Testis (tissue), 3 donors: Measurements from ENCODE around the gene PRKCZ. TPM values are rescaled to one million over a fixed set of nuclear protein-coding genes. Genes with fewer than 3 reads are reported as not detected.

ENCODE experiments used
- DNase-seq: peaks from one replicate; pipeline ENCODE4 v3.0.0-alpha.2; 2019
- H3K27ac ChIP-seq, 2 donors: fragments of 200-600 bp; sonication (generic); one replicate each; pipeline ENCODE4 v1.5.1; 2019
- H3K27me3 ChIP-seq: fragments of 200-600 bp; sonication (generic); one replicate; pipeline ENCODE4 v1.5.1; 2019
- H3K36me3 ChIP-seq: fragments of 200-600 bp; sonication (generic); one replicate; pipeline ENCODE4 v1.5.1; 2017; ENCODE audit warnings: low read depth; ENCODE audit errors: missing control alignments
- H3K4me1 ChIP-seq: fragments of 200-600 bp; sonication (generic); one replicate; pipeline ENCODE4 v1.5.1; 2019
- H3K4me3 ChIP-seq, 2 donors: fragments of 200-600 bp; sonication (generic); one replicate each; pipeline ENCODE4 v1.5.1; 2017 to 2019
- H3K9me3 ChIP-seq: fragments of 200-600 bp; sonication (generic); one replicate; pipeline ENCODE4 v1.5.1; 2017
- POLR2A ChIP-seq: fragments of 450-650 bp; IDR thresholded peaks from one replicate; pipeline ENCODE4 v1.6.1; 2017; ENCODE audit warnings: antibody characterized with exemption, mild to moderate bottlenecking, moderate library complexity
- WGBS, 2 donors: methylation state at CpG; one replicate each; pipeline ENCODE4 v1.1.5; 2018; 5-methylcytosine and 5-hydroxymethylcytosine counted together
- intact Hi-C: fragments of 100-400 bp; cut with DNase I; formaldehyde crosslinking; loops from one replicate; pipeline ENCODE4 v1.15.1; 2023; ENCODE audit warnings: low total_unique reads
- polyA plus RNA-seq: library from polyadenylated mRNA; stranded (reverse); fragments of 350-450 nt; fragmentation: Illumina TruSeq; extraction: RNeasy Lipid Tissue Mini Kit (QIAGEN cat#74804); gene quantifications from one replicate; pipeline ENCODE4 v1.2.3, GENCODE V29; 2014; ENCODE audit warnings: low read depth, low replicate concordance; ENCODE audit not compliant: insufficient read depth
- total RNA-seq, 2 donors: library from RNA; depleted of rRNA; stranded (reverse); fragments of >200 nt; gene quantifications; one replicate each; pipeline ENCODE4 v1.2.3, GENCODE V29; 2016
- TF ChIP-seq, protein P1 (sequence below), 3 experiments: fragments of 450-650 bp in 2 of 3; fragments of 200-600 bp in 1 of 3; sonication (generic) in 1 of 3; IDR thresholded peaks; one replicate each; pipeline ENCODE4 v1.5.1; 2016 to 2019; ENCODE audit warnings: antibody characterized with exemption in 3 of 3, mild to moderate bottlenecking in 2 of 3, moderate library complexity in 1 of 3

PRKCZ gene
- total and polyA plus RNA-seq, 3 donors from 2014 or later, result 86.4 to 142 (median 123) TPM

DNA sequence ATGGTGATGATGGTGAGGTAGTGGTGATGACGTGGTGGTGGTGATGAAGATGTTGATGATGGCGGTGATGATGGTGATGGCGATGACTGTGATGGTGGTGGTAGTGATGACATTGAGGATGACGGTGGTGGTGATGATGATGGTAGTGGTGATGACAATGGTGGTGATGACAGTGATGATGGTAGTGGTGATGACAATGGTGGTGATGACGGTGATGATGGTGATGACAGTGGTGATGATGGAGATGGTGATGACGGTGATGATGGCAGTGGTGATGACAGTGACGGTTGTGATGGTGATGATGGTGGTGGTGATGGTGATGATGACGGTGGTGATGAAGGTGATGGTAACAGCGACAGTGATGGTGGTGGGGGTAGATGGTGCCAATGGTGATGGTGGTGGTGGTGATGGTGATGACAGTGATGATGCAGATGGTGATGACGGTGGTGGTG lies 105.0 kb downstream of the PRKCZ start:
- WGBS, 2 donors, result 93 to 97% methylated on average over 10 of the region's 10 CpGs
- no peaks in the 10 kb centered on the region for H3K27me3 ChIP-seq
- H3K27ac ChIP-seq, result no peak overlapping the region
- H3K4me1 ChIP-seq, result no peaks in the 10 kb centered on the region
- no peak for TF ChIP-seq POLR2A
- TF ChIP-seq, protein P1, sequence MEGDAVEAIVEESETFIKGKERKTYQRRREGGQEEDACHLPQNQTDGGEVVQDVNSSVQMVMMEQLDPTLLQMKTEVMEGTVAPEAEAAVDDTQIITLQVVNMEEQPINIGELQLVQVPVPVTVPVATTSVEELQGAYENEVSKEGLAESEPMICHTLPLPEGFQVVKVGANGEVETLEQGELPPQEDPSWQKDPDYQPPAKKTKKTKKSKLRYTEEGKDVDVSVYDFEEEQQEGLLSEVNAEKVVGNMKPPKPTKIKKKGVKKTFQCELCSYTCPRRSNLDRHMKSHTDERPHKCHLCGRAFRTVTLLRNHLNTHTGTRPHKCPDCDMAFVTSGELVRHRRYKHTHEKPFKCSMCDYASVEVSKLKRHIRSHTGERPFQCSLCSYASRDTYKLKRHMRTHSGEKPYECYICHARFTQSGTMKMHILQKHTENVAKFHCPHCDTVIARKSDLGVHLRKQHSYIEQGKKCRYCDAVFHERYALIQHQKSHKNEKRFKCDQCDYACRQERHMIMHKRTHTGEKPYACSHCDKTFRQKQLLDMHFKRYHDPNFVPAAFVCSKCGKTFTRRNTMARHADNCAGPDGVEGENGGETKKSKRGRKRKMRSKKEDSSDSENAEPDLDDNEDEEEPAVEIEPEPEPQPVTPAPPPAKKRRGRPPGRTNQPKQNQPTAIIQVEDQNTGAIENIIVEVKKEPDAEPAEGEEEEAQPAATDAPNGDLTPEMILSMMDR (IDR thresholded peaks at IDR 0.05), result no peak
- no peaks in the 10 kb centered on the region for H3K9me3 ChIP-seq
- intact Hi-C loops, result no loop called here
- no peaks in the 10 kb centered on the region for H3K36me3 ChIP-seq
- no peak overlapping the region for H3K4me3 ChIP-seq
- DNase-seq, result no peak

DNA sequence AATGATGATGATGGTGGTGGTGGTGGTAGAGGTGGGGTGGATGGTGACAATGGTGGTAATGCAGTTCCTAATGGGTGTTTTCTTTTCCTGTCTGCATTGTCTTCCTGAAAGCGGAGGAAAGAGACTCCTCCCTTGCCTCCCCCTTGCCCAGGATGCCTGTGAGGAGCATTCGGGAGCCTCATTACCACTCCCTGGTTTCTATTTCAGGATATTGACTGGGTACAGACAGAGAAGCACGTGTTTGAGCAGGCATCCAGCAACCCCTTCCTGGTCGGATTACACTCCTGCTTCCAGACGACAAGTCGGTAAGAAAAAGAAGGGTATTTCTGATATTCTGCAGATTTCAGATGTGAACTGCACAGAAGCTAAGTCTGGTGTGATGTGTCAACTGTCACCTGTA lies 105.6 kb downstream of the PRKCZ start:
- Histone ChIP-seq H3K9me3 (no peaks in the 10 kb centered on the region), H3K4me3 (no peak overlapping the region), H3K4me1 (no peaks in the 10 kb centered on the region), H3K36me3 (no peaks in the 10 kb centered on the region), H3K27ac (no peak overlapping the region), H3K27me3 (no peaks in the 10 kb centered on the region)
- TF ChIP-seq POLR2A, result no peak
- TF ChIP-seq, protein P1 (IDR thresholded peaks at IDR 0.05), result no peak
- DNase-seq, result no peak
- WGBS, 2 donors, result 76 to 87% methylated on average over 6 of the region's 6 CpGs
- intact Hi-C loops, result no loop called here

DNA sequence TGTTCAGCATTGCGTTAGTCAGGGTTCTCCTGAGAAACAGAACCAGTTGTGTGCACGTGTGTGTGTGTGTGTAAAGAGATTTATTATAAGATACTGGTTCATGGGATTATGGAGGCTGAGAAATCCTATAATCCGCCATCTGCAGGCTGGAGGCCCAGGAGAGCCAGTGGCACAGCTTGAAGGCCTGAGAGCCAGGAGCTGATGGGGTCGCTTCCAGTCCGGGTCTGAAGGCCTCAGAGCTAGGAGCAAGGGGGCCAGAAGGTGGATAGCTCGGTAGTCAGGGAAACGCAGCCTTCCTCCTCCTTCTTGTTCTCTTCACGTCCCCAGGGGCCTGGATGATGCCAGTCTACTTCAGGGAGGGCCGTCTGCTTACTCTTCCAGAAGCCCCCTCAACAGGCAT lies 106.7 kb downstream of the PRKCZ start:
- no peaks in the 10 kb centered on the region for H3K27me3 ChIP-seq
- H3K36me3 ChIP-seq, result no peaks in the 10 kb centered on the region
- intact Hi-C loops, result no loop called here
- no peak overlapping the region for H3K27ac ChIP-seq
- no peaks in the 10 kb centered on the region for H3K9me3 ChIP-seq
- H3K4me1 ChIP-seq, result no peaks in the 10 kb centered on the region
- 88 to 89% methylated on average over 9 of the region's 9 CpGs for WGBS, 2 donors
- TF ChIP-seq POLR2A, result no peak
- TF ChIP-seq, protein P1 (IDR thresholded peaks at IDR 0.05), result no peak
- DNase-seq, result no peak
- H3K4me3 ChIP-seq, result no peak overlapping the region

DNA sequence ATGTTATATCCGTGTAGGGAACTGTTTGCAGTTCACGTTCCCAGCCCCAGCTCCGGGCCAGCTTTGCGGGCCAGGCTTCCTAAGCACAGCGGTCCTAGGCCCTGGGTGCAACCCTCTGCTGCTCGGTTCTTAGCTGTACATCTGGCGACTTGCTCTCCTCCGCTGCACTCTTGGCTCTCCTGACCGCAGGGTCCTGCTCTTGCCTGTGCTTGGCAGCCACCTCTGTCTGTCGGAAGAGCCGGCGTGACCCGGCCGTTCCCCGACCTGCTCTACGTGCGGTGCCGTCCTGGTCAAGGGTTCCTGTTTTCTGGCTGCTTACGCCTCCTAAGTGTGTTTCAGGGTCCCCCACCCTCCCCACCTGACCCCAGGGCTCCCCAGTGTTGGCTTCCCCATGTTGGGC lies 107.6 kb downstream of the PRKCZ start:
- Histone ChIP-seq H3K4me3 (no peak overlapping the region), H3K4me1 (no peaks in the 10 kb centered on the region), H3K9me3 (no peaks in the 10 kb centered on the region), H3K27me3 (no peaks in the 10 kb centered on the region), H3K36me3 (no peaks in the 10 kb centered on the region), H3K27ac (no peak overlapping the region)
- TF ChIP-seq POLR2A, result no peak
- TF ChIP-seq, protein P1 (IDR thresholded peaks at IDR 0.05), result no peak
- WGBS, 2 donors, result 91 to 93% methylated on average over 17 to 19 of the region's 19 CpGs
- intact Hi-C loops, result no loop called here
- no peak for DNase-seq

DNA sequence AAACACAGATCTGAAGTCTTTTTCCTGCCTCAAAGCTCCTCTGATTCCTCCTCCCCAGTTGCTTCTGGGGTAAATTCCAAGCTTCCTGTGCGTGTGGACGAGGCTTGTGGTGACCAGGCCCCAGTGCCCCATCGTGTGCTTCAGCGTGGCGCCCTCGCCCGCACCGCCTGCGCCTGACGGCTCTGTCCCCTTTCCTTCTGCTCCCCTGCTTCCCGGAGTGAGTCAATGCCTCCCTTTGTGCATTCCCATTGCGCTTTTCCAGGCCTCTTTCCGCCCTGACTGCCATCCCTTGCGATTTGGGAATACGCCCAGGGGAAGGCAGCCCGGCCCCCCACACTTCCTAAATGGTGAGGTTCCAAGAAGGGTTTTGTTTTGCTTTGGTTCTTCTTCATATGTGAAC lies 108.1 kb downstream of the PRKCZ start:
- no peak overlapping the region for H3K4me3 ChIP-seq
- H3K4me1 ChIP-seq, result no peaks in the 10 kb centered on the region
- H3K36me3 ChIP-seq, result no peaks in the 10 kb centered on the region
- WGBS, 2 donors, result 92 to 96% methylated on average over 16 of the region's 16 CpGs
- H3K27ac ChIP-seq, result no peak overlapping the region
- DNase-seq, result no peak
- TF ChIP-seq POLR2A, result no peak
- TF ChIP-seq, protein P1 (IDR thresholded peaks at IDR 0.05), result no peak
- no peaks in the 10 kb centered on the region for H3K27me3 ChIP-seq
- H3K9me3 ChIP-seq, result no peaks in the 10 kb centered on the region
- intact Hi-C loops, result no loop called here
